ENCODE data around the gene TECRL. TPM values are rescaled to one million over a fixed set of nuclear protein-coding genes. Genes with fewer than 3 reads are reported as not detected.

The TECRL gene
- total RNA-seq, 1 experiment from 2014 or later, result not detected

GRCh38 chr4:64360664-64361398 is 48.4 kb downstream of the TECRL start:
- BruUV-seq (replicated peaks), result no TSS peak
- H3K4me3 ChIP-seq (ENCODE audit: low read depth, low read length, poor library complexity, severe bottlenecking), result no peak overlapping the region
- H3K9me3 ChIP-seq (ENCODE audit: low read depth, low read length, poor library complexity, severe bottlenecking), result no peaks in the 10 kb centered on the region
- H3K27me3 ChIP-seq (replicated peaks; ENCODE audit: insufficient read depth, low read depth, low read length, poor library complexity), result no peaks in the 10 kb centered on the region
- ChIA-PET POLR2A (ENCODE audit: low non-redundant PET) (no interaction called here), CTCF (no interaction called here)
- no peaks in the 10 kb centered on the region for H3K36me3 ChIP-seq (ENCODE audit: insufficient read depth, low read length, poor library complexity, severe bottlenecking)
- H3K27ac ChIP-seq (ENCODE audit: low read depth, low read length, poor library complexity, severe bottlenecking), result no peak overlapping the region
- no peak for DNase-seq (ENCODE audit: low spot score)
- intact Hi-C loops (cut with micrococcal nuclease; ENCODE audit: unreplicated experiment), result no loop called here
- no peaks in the 10 kb centered on the region for H3K4me1 ChIP-seq (ENCODE audit: insufficient read depth, low read length, poor library complexity, severe bottlenecking)
- TF ChIP-seq CTCF (conservative IDR thresholded peaks at IDR 0.05; ENCODE audit: low read depth, low read length), result no peak
- TF ChIP-seq EZH2 (IDR thresholded peaks at IDR 0.05; ENCODE audit: borderline replicate concordance, low read depth, low read length, poor library complexity, severe bottlenecking), result no peak

- Histone ChIP-seq H3K36me3 (ENCODE audit: insufficient read depth, low read length, poor library complexity, severe bottlenecking) (no peaks in the 10 kb centered on the region), H3K9me3 (ENCODE audit: low read depth, low read length, poor library complexity, severe bottlenecking) (no peaks in the 10 kb centered on the region), H3K4me3 (ENCODE audit: low read depth, low read length, poor library complexity, severe bottlenecking) (no peak overlapping the region), H3K27me3 (replicated peaks; ENCODE audit: insufficient read depth, low read depth, low read length, poor library complexity) (no peaks in the 10 kb centered on the region), H3K27ac (ENCODE audit: low read depth, low read length, poor library complexity, severe bottlenecking) (no peak overlapping the region), H3K4me1 (ENCODE audit: insufficient read depth, low read length, poor library complexity, severe bottlenecking) (no peaks in the 10 kb centered on the region)
- BruUV-seq (replicated peaks), result no TSS peak
- TF ChIP-seq CTCF (conservative IDR thresholded peaks at IDR 0.05; ENCODE audit: low read depth, low read length), result no peak
- no peak for TF ChIP-seq EZH2 (IDR thresholded peaks at IDR 0.05; ENCODE audit: borderline replicate concordance, low read depth, low read length, poor library complexity, severe bottlenecking)
- POLR2A ChIA-PET (ENCODE audit: low non-redundant PET), result no interaction called here
- CTCF ChIA-PET, result no interaction called here
- no peak for DNase-seq (ENCODE audit: low spot score)
- intact Hi-C loops (cut with micrococcal nuclease; ENCODE audit: unreplicated experiment), result no loop called here
Observed at GRCh38 chr4:64359489-64359888, 49.8 kb downstream of the TECRL start.

GRCh38 chr4:64353904-64354303 is 55.3 kb downstream of the TECRL start:
- Histone ChIP-seq H3K36me3 (ENCODE audit: insufficient read depth, low read length, poor library complexity, severe bottlenecking) (no peaks in the 10 kb centered on the region), H3K27me3 (replicated peaks; ENCODE audit: insufficient read depth, low read depth, low read length, poor library complexity) (no peaks in the 10 kb centered on the region), H3K4me3 (ENCODE audit: low read depth, low read length, poor library complexity, severe bottlenecking) (no peak overlapping the region), H3K27ac (ENCODE audit: low read depth, low read length, poor library complexity, severe bottlenecking) (no peak overlapping the region), H3K9me3 (ENCODE audit: low read depth, low read length, poor library complexity, severe bottlenecking) (no peaks in the 10 kb centered on the region), H3K4me1 (ENCODE audit: insufficient read depth, low read length, poor library complexity, severe bottlenecking) (no peaks in the 10 kb centered on the region)
- ChIA-PET POLR2A (ENCODE audit: low non-redundant PET) (no interaction called here), CTCF (no interaction called here)
- no peak for DNase-seq (ENCODE audit: low spot score)
- intact Hi-C loops (cut with micrococcal nuclease; ENCODE audit: unreplicated experiment), result no loop called here
- no TSS peak for BruUV-seq (replicated peaks)
- TF ChIP-seq CTCF (conservative IDR thresholded peaks at IDR 0.05; ENCODE audit: low read depth, low read length) (no peak), EZH2 (IDR thresholded peaks at IDR 0.05; ENCODE audit: borderline replicate concordance, low read depth, low read length, poor library complexity, severe bottlenecking) (no peak)

Measured in A673 (cell line).